Superior temporal gyrus (tissue), 1 donor: ENCODE data around the gene S100A16.
"Not testable (repeated sequence)": the region's sequence is repeated elsewhere in the genome, so short reads cannot be mapped to it uniquely, and the experiment has no call there.

Experiments
- DNase-seq: peaks from one replicate; pipeline ENCODE4 v3.0.0-alpha.2; 2016; ENCODE audit errors: extremely low spot score

Gene S100A16

DNA sequence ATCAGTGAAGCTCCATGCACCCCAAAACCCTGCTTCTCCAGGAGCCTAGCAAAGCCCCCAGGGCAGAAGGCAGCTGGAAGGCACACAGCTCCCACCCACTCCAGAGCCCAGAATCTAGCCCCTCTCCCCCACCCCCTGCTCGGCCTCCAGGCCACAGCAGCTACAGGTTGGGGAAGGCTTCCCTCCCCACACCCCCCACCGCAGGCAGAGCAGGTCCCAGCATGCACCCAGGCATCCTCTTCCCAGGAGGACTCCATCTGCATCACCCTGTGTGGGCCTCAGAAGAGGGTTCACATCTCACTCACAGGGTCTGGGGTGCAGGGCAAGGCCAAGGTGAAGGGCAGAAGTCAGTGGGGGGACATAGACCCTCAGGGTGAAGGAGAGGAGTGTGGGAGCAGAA is 2.5 kb upstream of the S100A16 start:
- no peak for DNase-seq

DNA sequence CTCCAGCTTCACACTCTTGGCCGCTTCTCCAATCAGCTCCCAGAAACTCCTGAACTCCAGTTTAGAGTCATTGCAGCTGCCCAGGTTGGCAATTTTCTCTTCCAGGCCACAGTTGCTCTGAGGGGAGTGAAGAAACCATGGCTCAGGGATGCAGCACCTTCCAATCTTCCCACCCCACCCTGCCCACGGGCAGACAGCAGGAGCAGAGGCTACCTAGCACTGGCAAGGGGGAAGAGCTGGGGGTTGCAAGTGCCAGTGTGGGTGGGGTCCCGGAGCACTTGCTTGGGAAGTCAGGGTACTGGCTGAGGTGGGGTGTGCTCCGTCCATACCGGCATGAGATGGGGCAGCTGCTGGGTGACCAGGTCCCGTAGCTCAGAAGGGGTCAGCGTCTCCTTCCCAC is 2.0 kb upstream of the S100A16 start:
- no peak for DNase-seq

DNA sequence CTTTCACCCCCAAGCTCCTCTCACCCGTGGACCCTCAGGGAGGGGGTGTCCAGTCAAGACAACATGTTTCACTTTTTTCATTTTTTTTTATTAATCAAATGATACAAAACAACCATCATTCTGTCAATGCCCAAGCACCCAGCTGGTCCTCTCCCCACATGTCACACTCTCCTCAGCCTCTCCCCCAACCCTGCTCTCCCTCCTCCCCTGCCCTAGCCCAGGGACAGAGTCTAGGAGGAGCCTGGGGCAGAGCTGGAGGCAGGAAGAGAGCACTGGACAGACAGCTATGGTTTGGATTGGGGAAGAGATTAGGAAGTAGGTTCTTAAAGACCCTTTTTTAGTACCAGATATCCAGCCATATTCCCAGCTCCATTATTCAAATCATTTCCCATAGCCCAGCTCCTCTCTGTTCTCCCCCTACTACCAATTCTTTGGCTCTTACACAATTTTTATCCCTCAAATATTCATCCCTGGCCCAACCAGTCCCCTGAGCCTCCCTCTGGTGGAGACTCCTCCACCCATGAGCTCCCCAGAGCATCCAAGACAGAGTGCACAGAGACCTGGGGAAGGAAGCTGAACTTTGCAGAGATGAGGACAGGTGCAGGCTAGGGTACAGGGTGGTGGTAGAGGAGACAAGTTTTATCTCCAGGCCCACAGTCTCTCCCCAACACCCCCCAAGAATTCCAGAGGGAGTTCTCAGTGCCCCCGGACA is 1.4 kb upstream of the S100A16 start:
- no peak for DNase-seq

DNA sequence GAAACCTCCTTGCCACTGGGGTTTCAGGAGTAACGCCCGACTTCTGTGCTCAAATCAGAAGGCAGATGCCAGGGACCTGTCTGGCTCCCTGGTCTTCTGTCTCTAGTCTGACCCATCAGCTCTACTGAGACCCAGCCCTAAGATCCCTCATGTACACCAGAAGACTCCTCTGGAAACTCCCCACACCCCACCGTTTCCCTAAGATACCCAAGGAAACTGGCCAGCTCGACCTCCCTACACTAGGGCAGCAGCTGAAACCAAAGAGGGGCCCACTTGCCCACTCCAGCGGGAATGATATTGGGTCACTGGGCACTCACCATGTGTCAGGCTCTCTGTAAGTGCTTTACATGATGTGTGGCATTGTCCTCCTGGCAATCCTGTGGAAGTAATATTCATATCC is 469 bp upstream of the S100A16 start:
- DNase-seq: no peak

DNA sequence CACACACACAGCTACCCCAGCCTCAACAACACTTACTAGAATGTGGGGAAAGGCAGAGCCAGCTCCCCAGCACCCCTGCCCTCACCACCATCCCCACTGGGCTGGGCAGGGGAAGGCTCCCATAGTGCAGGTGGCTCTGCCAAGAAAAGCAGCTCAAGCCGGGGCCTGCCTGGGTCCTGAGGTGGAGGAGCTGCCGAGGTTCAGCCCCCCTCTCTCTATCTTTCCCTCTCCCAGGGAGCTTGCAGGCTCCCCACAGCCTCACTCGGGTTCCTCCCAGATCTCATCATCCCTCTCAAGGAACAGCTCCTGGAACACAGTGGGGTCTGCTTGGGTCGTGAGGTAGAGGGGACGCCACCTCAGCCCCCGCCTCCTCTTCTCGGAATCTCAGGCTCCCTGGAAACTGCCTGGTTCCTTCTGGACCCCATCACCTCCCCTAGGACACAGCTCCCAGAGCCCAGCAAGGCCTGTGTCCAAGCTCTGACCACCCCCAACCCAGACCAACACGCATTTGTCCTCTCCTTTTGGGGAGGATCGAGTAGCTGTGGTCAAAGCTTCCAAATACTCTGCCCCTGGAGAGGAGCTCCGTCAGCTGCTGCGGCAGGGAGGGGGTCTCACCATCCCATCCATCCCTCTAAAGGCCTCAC is 704 bp downstream of the S100A16 start:
- DNase-seq: no peak

DNA sequence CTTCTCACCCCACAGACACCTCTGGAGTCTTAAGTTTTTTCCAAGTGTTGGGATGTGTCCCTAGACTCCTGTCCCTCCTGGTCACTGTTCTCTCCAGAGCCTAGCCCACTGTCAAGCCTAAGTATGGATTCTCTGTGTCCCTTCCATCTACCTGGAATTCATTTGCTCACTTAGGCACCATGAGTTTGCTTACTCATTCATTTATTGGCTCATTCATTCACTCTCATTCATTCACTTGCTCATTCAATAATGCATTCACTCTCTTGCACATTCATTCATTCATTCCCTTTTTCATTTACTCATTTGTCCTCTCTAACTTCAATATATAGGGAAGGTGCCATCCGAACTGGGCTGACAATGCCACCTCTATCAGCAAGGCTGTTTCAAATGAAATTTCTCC is 1.6 kb downstream of the S100A16 start:
- DNase-seq: no peak

DNA sequence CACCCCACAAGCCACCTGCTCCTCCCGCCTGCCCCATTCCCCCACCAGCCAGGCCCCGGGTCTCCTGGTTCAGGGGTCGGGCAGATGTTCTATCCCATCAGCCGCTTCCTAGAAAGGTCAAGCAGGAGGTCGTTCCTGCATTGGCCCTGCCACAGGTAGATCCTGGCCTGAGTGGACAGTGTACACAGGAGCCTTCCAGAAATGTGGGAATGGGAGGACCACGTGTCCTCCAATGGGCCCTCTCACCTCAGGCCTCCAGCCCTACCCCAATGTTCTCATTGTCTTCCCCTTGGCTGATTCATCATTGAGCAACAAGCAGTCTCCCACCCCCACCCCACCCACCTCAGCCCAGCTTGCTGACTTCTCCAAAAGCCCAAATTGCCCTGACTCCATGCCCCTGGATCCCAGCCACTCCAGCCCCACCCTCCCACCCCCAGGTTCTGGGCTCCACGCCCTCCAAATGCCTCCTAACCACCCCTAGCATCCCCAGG is 2.1 kb downstream of the S100A16 start:
- DNase-seq: no peak

DNA sequence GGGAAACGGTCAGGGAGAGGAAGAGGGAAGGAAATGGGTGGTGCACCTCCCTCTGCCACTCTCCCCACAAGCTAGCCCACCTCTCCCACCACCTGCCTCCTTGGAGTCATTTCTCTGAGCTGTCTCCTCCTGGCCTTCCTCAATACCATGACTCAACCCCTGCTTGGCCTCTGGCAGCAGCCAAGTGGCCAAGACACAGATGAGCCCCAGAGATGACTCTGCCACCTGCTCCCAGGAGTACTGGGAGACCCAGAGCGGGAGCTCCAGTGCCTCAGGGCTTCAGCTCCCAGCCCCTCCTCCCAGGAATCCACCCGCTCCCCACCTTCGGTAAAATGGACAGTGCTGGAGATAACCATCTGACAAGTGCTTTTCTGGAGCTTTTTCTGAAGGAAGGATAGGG is 2.6 kb downstream of the S100A16 start:
- no peak for DNase-seq

DNA sequence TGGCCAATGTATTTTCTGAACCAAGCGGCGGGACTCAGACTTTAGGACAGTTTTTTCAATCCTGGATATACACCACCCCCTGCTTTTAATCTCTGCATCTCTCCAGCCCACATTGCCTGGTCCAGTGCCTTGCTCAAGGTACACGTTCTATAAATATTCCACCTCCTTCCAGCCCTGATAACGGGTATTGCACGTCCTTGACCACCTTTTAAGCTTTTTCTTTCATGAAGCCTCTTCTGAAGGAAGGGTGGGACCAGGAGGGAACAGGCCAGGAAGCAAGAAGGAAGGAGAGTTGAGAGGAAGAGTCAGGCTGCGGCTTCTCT is 3.4 kb downstream of the S100A16 start:
- no peak for DNase-seq

DNA sequence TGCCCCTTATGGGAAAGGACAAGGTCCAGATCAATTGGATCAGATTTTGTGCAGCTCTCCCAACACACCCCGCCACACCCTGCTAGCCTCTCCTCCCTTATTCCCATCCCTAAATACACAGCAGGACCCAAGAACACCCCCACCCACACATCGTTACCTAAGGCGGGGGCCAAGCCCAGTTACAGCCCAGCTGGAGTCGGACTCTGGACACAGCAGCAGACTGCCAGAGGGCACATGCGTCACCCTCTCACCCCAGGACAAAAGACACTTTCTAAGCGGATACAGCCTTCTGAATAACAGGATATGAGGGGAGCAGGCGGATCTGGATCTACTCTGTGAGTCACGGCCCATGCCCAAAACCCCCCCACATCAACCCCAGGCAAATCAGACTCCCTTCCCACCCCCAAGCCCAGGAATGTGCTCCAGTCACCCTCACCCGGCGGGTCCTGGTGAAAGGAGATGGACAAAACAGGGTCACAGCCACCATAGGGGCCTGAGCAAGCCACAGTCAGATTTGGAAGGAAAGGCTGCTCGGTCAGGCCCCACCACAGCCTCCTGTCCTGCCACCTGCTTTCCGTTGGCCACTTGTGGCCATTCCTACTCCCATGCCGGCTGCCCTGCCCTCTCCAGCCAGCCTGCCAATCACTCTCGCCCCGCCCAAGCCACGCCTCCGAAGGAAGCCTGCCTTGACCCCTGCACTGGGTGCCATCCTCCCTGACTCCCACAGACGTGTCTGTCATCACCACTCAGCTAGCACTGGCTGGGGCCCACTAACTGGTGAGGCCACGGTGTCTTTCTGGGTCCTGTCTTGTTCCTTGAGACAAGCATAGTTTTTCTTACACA is 4.0 kb downstream of the S100A16 start:
- DNase-seq: peak; percentile 68

DNA sequence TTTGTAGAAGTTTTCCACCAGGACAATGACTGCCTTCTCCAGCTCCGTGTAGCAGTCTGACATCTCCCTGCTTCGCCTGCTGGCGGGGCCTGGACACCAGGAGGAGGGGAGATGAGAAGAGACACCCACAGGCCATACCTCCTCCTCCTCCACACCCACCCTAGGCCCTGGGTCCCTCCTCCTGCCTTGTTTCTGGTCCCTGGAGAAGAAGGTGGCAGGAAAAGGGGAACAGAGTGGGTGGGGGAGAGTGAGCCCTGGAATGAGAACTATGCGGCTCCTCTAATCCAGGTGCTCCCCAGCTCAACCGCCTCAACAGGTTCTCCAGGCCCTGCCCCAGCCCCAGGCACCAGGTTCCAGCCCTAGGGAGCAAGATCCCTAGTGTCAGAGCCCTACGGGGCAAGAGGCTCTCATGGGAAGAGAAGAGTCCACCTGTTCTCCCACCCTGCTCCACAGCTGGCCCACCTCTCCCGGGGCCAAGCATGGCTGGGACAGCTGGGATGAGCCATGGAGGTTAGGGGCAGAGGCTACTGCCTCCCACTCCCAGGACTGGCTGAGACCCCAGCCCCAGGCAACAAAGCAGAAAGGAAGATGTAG is 4.8 kb downstream of the S100A16 start:
- no peak for DNase-seq

DNA sequence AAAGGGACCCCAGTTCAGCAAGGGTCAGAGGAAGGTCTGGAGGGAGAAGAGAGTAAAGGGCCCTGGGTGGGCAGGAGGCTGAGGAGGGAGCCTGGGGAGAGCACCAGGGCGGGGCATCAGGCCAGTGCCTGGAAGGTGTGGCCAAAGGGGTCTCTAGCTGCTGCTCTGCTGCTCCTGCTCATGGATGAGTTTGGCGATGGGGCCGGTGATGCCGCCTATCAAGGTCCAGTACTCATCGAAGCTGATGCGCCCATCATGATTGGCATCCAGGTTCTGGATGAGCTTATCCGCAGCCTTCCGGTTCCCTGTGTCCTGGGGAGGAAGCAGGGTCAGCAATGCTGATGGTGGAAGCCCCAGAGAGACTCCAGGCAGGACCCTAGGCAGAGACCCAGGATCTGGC is 5.6 kb downstream of the S100A16 start:
- no peak for DNase-seq

DNA sequence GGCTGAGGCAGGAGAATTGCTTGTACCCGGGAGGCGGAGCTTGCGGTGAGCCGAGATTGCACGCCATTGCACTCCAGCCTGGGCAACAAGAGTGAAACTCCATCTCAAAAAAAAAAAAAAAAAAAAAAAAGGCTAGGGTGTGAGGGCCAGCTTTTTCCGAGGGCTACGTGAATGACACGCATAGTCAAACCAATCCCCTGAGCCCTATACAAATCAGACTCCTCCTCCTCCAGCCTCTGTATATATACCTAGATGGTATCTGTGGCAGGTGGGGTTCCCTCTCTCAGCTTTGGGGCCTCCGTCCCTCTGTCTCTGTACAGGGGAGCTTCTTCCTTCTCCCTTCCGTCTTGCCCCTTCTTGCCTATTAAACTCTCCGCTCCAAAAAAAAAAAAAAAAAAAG is 6.7 kb downstream of the S100A16 start:
- DNase-seq: no peak

DNA sequence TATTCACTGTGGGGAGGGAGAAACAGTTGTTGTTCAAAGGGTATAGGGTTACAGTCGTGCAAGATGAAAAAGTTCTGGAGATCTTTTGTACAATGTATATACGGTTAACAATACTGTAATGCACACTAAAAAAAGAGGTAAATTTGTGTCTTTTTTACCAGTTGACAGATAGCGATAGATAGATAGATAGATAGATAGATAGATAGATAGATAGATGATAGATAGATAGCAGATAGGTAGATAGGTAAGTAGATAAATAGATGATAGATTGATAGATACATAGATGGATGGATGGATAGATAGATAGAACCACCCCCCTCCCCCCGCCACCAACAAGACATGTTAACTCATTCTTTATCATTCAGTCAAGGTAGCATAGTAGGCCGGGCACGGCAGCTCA is 10.2 kb downstream of the S100A16 start:
- DNase-seq: no peak

DNA sequence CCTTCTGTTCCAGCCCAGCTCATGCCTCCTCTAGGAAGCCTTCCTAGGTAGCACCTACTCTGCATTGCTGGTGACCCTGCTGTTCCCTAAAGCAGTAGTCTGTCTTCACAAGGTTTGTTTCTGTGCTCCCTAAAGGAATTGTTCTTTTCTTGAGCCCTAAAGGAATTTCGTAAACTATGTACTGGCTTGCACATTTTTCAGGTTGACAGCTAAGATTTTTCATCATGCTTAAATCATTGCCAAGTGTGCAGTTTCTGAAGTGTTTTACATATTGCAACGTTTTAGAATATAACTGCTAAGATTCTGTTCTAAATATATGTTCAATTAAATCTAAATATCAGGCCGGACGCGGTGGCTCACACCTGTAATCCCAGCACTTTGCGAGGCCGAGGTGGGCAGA is 13.1 kb downstream of the S100A16 start:
- DNase-seq: no peak

DNA sequence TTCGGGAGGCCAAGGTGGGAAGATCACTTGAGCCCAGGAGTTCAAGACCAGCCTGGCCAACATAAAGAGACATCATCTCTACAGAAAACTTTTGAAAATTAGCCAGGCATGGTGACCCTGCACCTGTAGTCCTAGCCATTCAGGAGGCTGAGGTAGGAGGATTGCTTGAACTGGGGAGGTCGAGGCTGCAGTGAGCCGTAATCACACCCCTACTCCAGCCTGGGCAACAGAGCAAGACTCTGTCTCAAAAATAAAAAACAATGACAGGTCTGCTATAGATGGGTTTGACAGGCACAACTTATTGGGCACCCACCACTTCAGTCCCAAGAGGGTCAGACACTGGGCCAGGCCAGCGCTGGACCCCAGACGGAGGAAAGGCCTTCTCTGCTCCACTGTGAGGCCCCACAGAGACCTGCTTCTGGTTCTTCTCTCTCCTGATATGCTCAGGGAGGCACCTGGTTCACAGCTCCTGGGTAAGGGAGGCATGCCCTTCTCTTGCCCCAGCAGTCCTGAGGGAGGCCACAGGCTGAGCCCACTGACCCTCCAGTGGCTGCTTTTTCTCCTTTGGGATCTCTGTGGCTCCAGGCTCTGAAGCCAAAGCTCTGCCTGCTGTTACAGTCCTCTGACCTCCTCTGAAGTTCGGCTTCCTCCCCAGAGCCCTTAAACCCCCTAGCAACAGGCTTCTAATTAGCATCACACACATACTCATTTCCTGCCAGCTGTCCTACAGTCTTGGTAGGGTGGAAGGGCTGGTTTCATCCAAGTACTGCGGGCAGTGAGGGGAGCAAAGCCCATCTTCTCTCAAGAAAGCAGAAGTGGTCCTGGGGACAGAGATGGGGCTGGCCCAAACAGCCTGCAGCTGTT is 14.4 kb downstream of the S100A16 start:
- no peak for DNase-seq

DNA sequence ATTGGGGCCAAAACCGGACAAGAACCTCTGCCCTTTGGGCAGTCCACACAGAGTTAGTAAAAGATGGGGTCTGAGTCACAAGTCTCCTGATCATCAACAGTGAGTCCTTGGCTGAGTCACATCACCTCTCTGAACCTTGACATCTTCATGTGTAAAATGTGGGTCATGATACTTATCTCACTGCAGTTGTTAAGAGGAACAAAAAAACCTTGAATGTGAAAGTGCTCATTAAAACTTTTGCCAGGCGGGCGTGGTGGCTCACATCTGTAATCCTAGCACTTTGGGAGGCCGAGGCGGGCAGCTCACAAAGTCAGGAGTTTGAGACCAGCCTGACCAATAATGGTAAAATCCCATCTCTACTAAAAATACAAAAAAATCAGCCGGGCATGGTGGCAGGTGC is 15.7 kb downstream of the S100A16 start:
- DNase-seq: no peak

DNA sequence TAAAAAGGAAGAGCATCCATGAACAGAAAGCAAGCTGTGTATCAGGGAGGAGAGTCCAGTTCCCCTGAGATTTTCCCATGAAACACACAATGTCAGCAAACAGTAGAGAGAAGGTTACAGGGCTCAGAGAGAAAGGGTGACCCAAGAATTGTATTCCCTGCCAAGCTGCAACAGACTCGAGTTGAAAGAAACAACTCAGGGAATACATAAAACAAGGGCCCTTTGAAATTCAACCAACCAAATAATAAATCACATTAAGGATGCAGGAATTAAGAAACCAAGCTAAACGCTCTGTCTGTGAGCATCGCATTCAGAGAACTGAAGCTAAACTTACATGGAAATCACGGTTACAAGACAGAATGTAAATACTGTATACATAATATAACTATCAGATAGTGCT is 20.2 kb downstream of the S100A16 start:
- peak; percentile 35 for DNase-seq

DNA sequence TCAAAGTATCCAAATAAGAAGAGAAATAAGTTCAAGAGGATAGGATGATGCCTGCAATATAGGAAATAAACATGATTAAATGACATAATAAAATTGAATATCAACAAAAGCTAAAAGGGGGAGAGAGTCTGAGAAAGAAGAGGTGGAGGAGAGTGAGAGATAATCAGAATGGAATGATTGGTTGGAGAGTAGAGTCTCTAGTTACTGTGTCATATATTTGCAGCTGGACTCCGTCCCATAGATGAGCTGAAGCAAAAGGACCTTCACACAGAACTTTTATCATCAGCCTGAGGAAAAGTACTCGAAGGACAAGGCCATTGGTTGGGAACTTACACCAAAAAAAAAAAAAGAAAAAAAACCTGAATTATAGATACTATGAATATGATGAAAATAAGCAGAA is 24.5 kb downstream of the S100A16 start:
- no peak for DNase-seq

DNA sequence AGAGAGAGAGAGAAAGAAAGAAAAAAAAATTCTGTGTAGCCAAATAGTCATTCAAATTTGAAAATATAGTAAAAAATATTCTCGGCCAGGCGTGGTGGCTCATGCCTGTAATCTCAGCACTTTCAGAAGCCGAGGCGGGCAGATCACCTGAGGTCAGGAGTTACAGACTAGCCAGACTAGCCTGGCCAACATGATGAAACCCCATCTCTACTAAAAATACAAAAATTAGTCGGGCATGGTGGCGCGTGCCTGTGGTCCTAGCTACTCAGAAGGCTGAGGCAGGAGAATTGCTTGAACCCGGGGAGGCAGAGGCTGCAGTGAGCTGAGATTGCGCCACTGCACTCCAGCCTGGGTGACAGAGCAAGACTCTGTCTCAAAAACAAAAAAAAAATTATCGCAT is 24.9 kb downstream of the S100A16 start:
- not testable (repeated sequence) for DNase-seq

DNA sequence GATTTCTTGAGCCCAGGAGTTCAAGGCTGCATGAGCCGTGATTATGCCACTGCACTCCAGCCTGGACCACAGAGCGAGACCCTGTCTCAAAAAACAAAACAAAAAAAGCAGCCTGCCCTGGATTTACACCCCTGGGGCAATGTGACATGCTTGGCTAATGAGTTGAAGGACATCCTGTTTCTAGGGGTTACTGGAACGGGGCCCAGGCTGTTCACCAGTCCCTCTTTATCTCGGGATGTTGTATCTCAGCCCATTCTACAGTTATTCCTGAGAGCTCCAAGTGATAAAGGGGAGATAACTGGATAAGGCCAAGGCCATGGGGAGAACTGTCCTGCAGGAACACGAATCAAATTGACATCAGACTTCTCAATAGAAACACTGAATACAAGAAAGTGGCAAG is 25.6 kb downstream of the S100A16 start:
- DNase-seq: no peak

DNA sequence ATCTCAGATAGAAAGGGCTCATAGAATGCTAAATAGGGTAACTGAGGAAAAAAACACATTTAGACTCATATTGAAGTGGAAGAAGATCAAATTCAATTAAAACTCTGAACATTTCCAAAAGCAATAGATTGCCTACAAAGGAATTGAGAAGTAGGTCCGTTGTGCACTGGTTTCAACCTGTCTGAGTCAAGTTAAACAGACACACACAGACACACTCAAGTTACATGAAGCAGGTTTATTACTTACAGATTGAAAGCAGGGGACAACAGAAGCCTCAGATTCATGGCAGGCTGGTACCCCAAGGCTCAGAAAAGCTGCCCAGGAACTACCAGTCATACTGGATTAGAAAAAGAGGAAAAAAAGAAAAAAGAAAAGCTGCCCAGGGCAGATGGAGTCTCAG is 26.6 kb downstream of the S100A16 start:
- DNase-seq: no peak
